Measurements from ENCODE around the gene TSPAN11.

The TSPAN11 gene

GRCh38 chr12:31018790-31019505 lies 92.4 kb downstream of the TSPAN11 start:
- Histone ChIP-seq H4K20me1 (ENCODE audit: low read depth, low read length) (no peaks in the 10 kb centered on the region), H3K4me2 (ENCODE audit: low read depth, low read length, poor library complexity, severe bottlenecking) (no peak overlapping the region)

GRCh38 chr12:31019561-31019960 lies 93.0 kb downstream of the TSPAN11 start:
- Histone ChIP-seq H3K9ac (ENCODE audit: low read length) (no peak overlapping the region), H3K9me2 (replicated peaks; ENCODE audit: insufficient read depth, low read length) (no peaks in the 10 kb centered on the region), H3K4me2 (ENCODE audit: low read depth, low read length, poor library complexity, severe bottlenecking) (no peak overlapping the region), H3K27me3 (ENCODE audit: low read length) (no peaks in the 10 kb centered on the region), H2AFZ (ENCODE audit: low read depth, low read length, severe bottlenecking) (no peak overlapping the region), H3K9me3 (ENCODE audit: insufficient read depth, low read length) (no peaks in the 10 kb centered on the region), H3K79me2 (ENCODE audit: insufficient read depth, low read length) (no peaks in the 10 kb centered on the region), H3K27ac (ENCODE audit: low read depth, low read length) (no peak overlapping the region), H3F3A (ENCODE audit: insufficient read depth) (no peaks in the 10 kb centered on the region), H3K4me3 (ENCODE audit: insufficient read depth, low read length, poor library complexity, severe bottlenecking) (no peak overlapping the region), H4K20me1 (ENCODE audit: low read depth, low read length) (no peaks in the 10 kb centered on the region), H3K36me3 (ENCODE audit: low read length) (no peaks in the 10 kb centered on the region)
- no peak for TF ChIP-seq EZH2phosphoT487 (conservative IDR thresholded peaks at IDR 0.05; ENCODE audit: low read length)
- no peak for TF ChIP-seq CTCF (IDR thresholded peaks at IDR 0.05; ENCODE audit: insufficient read depth, low read length, poor library complexity, severe bottlenecking)

More at GRCh38 chr12:31018790-31019505, 92.4 kb downstream of the TSPAN11 start:
- Histone ChIP-seq H3F3A (ENCODE audit: insufficient read depth) (no peaks in the 10 kb centered on the region), H3K4me3 (ENCODE audit: insufficient read depth, low read length, poor library complexity, severe bottlenecking) (no peak overlapping the region), H3K9ac (ENCODE audit: low read length) (no peak overlapping the region), H3K27me3 (ENCODE audit: low read length) (no peaks in the 10 kb centered on the region), H3K9me3 (ENCODE audit: insufficient read depth, low read length) (no peaks in the 10 kb centered on the region), H2AFZ (ENCODE audit: low read depth, low read length, severe bottlenecking) (no peak overlapping the region), H3K9me2 (replicated peaks; ENCODE audit: insufficient read depth, low read length) (no peaks in the 10 kb centered on the region), H3K27ac (ENCODE audit: low read depth, low read length) (no peak overlapping the region), H3K36me3 (ENCODE audit: low read length) (no peaks in the 10 kb centered on the region), H3K79me2 (ENCODE audit: insufficient read depth, low read length) (no peaks in the 10 kb centered on the region)
- no peak for TF ChIP-seq CTCF (IDR thresholded peaks at IDR 0.05; ENCODE audit: insufficient read depth, low read length, poor library complexity, severe bottlenecking)
- TF ChIP-seq EZH2phosphoT487 (conservative IDR thresholded peaks at IDR 0.05; ENCODE audit: low read length): no peak

- H3K36me3 ChIP-seq (ENCODE audit: low read length): no peaks in the 10 kb centered on the region
- no peak for TF ChIP-seq EZH2phosphoT487 (conservative IDR thresholded peaks at IDR 0.05; ENCODE audit: low read length)
- TF ChIP-seq CTCF (IDR thresholded peaks at IDR 0.05; ENCODE audit: insufficient read depth, low read length, poor library complexity, severe bottlenecking): no peak
- no peaks in the 10 kb centered on the region for H4K20me1 ChIP-seq (ENCODE audit: low read depth, low read length)
- H3K4me3 ChIP-seq (ENCODE audit: insufficient read depth, low read length, poor library complexity, severe bottlenecking): no peak overlapping the region
- no peaks in the 10 kb centered on the region for H3K9me3 ChIP-seq (ENCODE audit: insufficient read depth, low read length)
- no peaks in the 10 kb centered on the region for H3K9me2 ChIP-seq (replicated peaks; ENCODE audit: insufficient read depth, low read length)
- no peak overlapping the region for H3K4me2 ChIP-seq (ENCODE audit: low read depth, low read length, poor library complexity, severe bottlenecking)
- no peak overlapping the region for H3K9ac ChIP-seq (ENCODE audit: low read length)
- no peak overlapping the region for H3K27ac ChIP-seq (ENCODE audit: low read depth, low read length)
- no peaks in the 10 kb centered on the region for H3F3A ChIP-seq (ENCODE audit: insufficient read depth)
- H2AFZ ChIP-seq (ENCODE audit: low read depth, low read length, severe bottlenecking): no peak overlapping the region
- no peaks in the 10 kb centered on the region for H3K27me3 ChIP-seq (ENCODE audit: low read length)
- H3K79me2 ChIP-seq (ENCODE audit: insufficient read depth, low read length): no peaks in the 10 kb centered on the region
Measured at GRCh38 chr12:31019976-31020375, 93.4 kb downstream of the TSPAN11 start.

All from SU-DHL-6 (cell line).